Epithelial cell of proximal tubule (primary cell): ENCODE results near the gene SH3RF3. TPM values are rescaled to one million over a fixed set of nuclear protein-coding genes. Genes with fewer than 3 reads are reported as not detected.

Source experiments
- DNase-seq: peaks from one replicate; pipeline ENCODE4 v3.0.0-alpha.2; 2011; ENCODE audit warnings: low read depth
- H3K4me3 ChIP-seq: 2 replicates; pipeline ENCODE4 v1.5.1; 2011; ENCODE audit warnings: low read depth, mild to moderate bottlenecking, low read length
- total RNA-seq: library from RNA; depleted of rRNA; stranded (reverse); fragments of >200 nt; gene quantifications from 2 replicates; pipeline ENCODE4 v1.2.3, GENCODE V29; 2015
- TF ChIP-seq, protein P1 (sequence below): conservative IDR thresholded peaks from 2 replicates; pipeline ENCODE4 v1.5.1; 2012; ENCODE audit warnings: low read depth, mild to moderate bottlenecking, low read length

SH3RF3 gene
- total RNA-seq, 1 donor from 2014 or later = 1.7 TPM

DNA sequence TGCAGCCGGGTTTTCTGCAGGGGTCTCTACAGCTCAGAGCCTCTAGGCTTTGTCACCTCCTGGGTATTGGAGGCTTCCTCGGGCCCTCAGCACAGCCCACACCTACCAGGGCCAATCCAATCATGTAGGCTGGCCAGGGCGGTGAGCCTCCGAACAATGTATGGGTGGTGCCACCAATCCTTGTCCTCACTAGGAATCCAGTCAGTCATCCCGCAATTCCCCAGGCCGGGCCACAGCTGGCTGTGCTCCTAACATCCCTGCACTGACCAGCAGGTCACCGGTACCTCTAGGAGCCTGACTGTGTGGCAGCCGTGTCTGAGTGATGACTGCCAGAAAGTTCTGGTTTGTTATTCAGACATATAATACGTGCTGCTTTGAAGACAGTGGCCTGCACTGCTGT lies 129.4 kb downstream of the SH3RF3 start:
- no peak for DNase-seq
- TF ChIP-seq, protein P1, sequence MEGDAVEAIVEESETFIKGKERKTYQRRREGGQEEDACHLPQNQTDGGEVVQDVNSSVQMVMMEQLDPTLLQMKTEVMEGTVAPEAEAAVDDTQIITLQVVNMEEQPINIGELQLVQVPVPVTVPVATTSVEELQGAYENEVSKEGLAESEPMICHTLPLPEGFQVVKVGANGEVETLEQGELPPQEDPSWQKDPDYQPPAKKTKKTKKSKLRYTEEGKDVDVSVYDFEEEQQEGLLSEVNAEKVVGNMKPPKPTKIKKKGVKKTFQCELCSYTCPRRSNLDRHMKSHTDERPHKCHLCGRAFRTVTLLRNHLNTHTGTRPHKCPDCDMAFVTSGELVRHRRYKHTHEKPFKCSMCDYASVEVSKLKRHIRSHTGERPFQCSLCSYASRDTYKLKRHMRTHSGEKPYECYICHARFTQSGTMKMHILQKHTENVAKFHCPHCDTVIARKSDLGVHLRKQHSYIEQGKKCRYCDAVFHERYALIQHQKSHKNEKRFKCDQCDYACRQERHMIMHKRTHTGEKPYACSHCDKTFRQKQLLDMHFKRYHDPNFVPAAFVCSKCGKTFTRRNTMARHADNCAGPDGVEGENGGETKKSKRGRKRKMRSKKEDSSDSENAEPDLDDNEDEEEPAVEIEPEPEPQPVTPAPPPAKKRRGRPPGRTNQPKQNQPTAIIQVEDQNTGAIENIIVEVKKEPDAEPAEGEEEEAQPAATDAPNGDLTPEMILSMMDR = no peak
- H3K4me3 ChIP-seq = no peak overlapping the region

DNA sequence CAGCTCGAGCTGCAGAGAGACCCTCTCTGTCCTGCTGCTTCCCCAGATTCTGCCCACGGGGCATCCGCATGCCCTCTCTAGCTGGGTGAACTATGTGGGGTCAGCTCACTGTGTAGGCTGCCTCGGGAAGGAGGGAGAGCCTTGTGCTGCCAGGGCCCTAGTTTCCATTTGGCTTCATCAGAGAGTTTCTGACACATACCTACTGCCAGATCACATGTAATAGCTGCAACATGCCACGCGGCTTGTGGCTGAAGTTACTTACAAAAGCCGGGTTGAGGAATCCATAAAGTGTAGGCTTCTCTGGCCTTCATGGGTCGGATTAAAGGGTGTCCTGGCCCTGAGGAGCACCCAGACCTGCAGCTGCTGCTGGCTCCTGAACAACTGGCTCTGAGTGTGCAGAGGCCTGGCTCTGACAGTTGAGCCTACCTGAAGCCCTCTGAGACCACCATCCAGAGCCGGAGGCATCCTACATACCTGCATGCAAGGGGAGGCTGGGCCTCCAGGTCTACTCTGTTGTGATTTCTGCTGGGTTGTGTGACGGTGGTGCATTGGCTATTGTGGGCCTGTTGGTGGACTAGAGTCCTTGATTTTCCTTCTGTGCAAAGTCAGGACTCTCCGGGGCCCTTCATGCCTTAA lies 130.0 kb downstream of the SH3RF3 start:
- TF ChIP-seq, protein P1 = no peak
- no peak overlapping the region for H3K4me3 ChIP-seq
- DNase-seq = no peak

DNA sequence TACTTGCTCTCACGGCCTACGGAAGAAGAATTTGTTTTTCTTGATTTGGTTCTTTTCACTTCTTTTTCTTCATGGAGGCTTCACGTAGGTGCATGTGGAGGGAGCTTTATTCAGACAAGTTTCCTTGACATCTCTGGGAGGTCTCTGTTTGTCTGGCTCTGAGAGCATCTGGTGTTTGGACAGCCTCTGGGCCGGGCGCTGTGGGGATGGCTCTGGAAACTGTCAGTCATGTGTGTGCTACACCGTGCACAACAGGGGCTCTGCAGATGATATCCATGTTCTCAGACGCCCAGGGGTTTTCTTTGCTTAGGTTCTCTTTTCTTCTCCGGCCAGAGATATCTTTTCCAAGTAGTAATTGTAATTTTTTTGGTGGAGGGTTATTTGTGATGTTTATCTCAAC lies 130.7 kb downstream of the SH3RF3 start:
- no peak for DNase-seq
- TF ChIP-seq, protein P1 = no peak

DNA sequence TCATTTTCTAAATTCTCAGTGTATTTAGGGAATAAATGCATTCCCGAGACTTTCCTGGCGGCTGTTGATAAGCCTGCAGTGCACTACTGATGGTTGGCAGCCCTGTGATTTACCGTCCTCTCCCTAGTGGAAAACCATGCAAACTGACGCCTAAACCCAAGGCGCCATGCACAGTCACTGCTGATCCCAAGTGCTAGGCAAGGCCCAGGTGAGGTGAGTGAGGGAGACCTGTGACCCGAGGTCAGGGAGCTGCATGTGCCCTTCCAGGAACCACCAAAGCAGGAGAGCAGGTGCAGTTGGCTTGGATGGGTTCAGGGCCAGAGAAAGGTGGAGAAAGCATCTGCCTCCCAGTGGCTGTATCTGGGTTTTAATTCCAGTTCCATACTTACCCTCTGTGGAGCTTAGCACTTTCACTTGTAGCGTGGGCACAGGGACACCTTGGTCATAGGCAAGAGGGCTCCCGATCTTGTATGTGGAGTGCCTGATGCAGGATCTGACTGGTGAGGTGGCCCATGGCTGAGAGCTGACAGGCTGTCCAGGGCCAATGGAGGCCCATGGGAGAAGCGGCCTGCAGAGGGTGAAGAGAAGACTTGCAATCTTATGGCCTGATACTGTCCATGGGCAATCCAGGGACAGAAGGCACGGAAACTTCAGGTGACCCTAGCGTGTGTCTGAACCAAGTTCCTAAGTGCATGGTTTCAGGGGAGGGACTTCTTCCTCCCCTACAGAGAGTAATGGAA lies 131.3 kb downstream of the SH3RF3 start:
- DNase-seq = no peak
- TF ChIP-seq, protein P1 = no peak

More for the DNA sequence above, 130.7 kb downstream of the SH3RF3 start:
- H3K4me3 ChIP-seq = no peak overlapping the region

DNA sequence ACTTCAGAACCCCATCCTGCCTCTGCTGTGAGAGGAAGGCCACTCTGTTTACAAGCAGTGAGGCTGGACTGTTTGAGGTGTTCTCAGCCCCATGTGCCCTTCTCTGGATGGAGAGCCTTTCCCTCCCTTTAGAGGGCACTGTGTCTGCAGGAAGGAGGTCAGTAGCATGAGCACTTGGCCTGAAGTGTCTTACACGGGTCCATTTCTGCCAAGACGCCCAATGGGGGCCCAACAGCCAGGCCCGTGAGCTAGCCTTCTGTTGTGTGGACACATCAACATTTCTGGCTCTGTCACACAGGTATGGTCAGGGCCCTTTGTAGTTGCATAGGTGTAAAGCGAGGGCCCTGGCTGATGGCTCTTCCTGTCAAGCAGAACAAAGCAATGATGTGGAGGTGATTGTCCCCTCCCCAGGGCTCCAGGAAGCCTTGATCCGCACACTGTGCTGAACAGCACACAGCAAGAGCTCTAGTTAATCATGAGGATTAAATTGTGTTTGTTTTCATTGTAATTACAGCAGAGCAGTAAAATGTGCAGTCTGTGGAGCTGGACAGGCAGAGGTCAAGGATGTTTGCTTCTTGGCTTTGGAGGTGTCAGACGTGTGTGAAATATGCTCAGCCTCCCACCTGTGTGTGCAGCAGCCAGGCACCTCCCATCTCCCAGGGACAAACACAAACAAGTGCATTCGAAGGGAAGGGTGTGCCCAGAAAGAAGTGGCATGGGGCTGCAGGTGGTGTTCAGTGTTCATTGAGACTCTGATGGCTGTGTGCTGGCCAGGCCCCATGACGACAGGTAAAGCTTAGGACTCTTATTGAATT lies 132.1 kb downstream of the SH3RF3 start:
- TF ChIP-seq, protein P1 = peak; percentile 58
- H3K4me3 ChIP-seq = no peak overlapping the region
- no peak for DNase-seq

More for the DNA sequence above, 131.3 kb downstream of the SH3RF3 start:
- no peak overlapping the region for H3K4me3 ChIP-seq

DNA sequence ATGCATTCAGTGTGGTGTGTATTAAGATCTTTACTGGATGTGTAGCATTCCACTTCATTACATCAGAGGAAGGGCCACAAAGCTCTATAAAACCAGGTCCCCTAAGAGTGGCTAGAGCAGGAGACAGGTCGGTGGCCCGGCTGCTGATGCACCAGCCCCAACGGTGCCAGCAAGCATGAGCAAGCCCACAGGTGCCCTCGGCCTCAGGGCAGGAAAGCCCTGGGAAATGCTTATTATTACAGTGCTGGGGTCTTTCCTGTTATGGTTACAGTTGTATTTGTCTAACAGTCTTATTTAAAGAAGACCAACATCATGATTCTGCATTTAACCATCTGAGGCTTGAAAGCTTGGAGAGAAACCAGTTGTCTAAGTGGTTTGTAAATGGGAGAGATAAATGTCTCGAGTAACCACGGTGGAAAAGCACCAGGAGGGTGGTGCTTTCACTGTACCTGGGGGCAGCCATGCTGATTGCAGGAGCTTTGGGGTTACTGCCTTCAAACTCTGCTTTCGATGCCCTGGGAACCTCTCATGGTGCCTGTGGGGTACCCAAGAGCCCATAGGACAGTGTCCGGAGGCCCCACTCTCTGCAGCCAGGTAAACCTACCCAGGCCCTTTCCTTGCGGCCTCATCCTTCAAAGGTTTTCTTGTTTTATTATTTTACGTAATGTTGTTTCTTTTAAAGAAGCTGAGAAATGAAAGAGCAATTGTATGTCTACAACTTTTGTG lies 133.1 kb downstream of the SH3RF3 start:
- TF ChIP-seq, protein P1 = no peak
- no peak overlapping the region for H3K4me3 ChIP-seq
- no peak for DNase-seq
